HepG2 (cell line): ENCODE data around the gene MXI1. TPM values are rescaled to one million over a fixed set of nuclear protein-coding genes. Genes with fewer than 3 reads are reported as not detected.

Experiments
- ARID5B ChIP-seq: IDR thresholded peaks from 2 replicates; pipeline ENCODE4 v1.4.0; 2020; ENCODE audit warnings: mild to moderate bottlenecking, missing genetic modification reagents
- CBX2 ChIP-seq, 2 experiments: fragments of 200-600 bp in 1 of 2; sonication (generic); formaldehyde crosslinking in 1 of 2; IDR thresholded peaks; 2 replicates each; pipeline versions ENCODE4 v1.7.0 to v1.8.1; 2018 to 2022; ENCODE audit warnings: low read depth in 2 of 2, low read length in 1 of 2, mild to moderate bottlenecking in 1 of 2, missing genetic modification reagents in 1 of 2
- GLI4 ChIP-seq: sonication (generic); formaldehyde crosslinking; IDR thresholded peaks from 2 replicates; pipeline ENCODE4 v1.5.1; 2020; ENCODE audit warnings: missing genetic modification reagents, mild to moderate bottlenecking, moderate library complexity, borderline replicate concordance
- HCFC1 ChIP-seq: fragments of 150-350 bp; IDR thresholded peaks from 2 replicates; pipeline ENCODE4 v1.6.1; 2014; ENCODE audit warnings: low read depth, low read length
- HES4 ChIP-seq: sonication (generic); formaldehyde crosslinking; IDR thresholded peaks from 2 replicates; pipeline ENCODE4 v1.9.0; 2021; ENCODE audit warnings: mild to moderate bottlenecking, missing genetic modification reagents, borderline replicate concordance
- HNF4G ChIP-seq, 2 experiments: sonication (generic) in 1 of 2; formaldehyde crosslinking in 1 of 2; IDR thresholded peaks; 2 replicates each; pipeline versions ENCODE4 v1.4.0 to v1.6.1; 2011 to 2020; ENCODE audit warnings: borderline replicate concordance in 2 of 2, low read depth in 2 of 2, mild to moderate bottlenecking in 2 of 2, low read length in 1 of 2, missing genetic modification reagents in 1 of 2, moderate library complexity in 1 of 2
- JUND ChIP-seq: sonication (generic); formaldehyde crosslinking; IDR thresholded peaks from 2 replicates; pipeline ENCODE4 v1.8.0; 2022; ENCODE audit warnings: mild to moderate bottlenecking, missing genetic modification reagents
- MAX ChIP-seq: IDR thresholded peaks from 2 replicates; pipeline ENCODE4 v1.6.1; 2012; ENCODE audit warnings: inconsistent platforms
- MED13 ChIP-seq: sonication (generic); formaldehyde crosslinking; IDR thresholded peaks from 2 replicates; pipeline ENCODE4 v1.5.0; 2020; ENCODE audit warnings: missing genetic modification reagents
- SP1 ChIP-seq, 2 experiments: fragments of 450-650 bp in 1 of 2; sonication (generic) in 1 of 2; formaldehyde crosslinking in 1 of 2; IDR thresholded peaks; 2 replicates each; pipeline versions ENCODE4 v1.4.0 to v1.6.1; 2016 to 2020; ENCODE audit warnings: missing genetic modification reagents in 1 of 2
- SP2 ChIP-seq: sonication (generic); formaldehyde crosslinking; IDR thresholded peaks from 2 replicates; pipeline ENCODE4 v1.5.1; 2020; ENCODE audit warnings: mild to moderate bottlenecking, missing genetic modification reagents
- TFDP1 ChIP-seq: IDR thresholded peaks from 2 replicates; pipeline ENCODE4 v1.6.1; 2016; ENCODE audit warnings: missing compliant biosample characterization, missing genetic modification reagents, borderline replicate concordance
- ZNF256 ChIP-seq: sonication (generic); formaldehyde crosslinking; conservative IDR thresholded peaks from 2 replicates; pipeline ENCODE4 v1.4.0; 2020; ENCODE audit warnings: missing genetic modification reagents
- ZNF326 ChIP-seq: sonication (generic); formaldehyde crosslinking; IDR thresholded peaks from 2 replicates; pipeline ENCODE4 v1.4.0; 2020; ENCODE audit warnings: missing genetic modification reagents, borderline replicate concordance
- ZNF543 ChIP-seq: sonication (generic); formaldehyde crosslinking; IDR thresholded peaks from 2 replicates; pipeline ENCODE4 v1.4.0; 2020; ENCODE audit warnings: mild to moderate bottlenecking, missing genetic modification reagents
- ZNF589 ChIP-seq: sonication (generic); formaldehyde crosslinking; conservative IDR thresholded peaks from 2 replicates; pipeline ENCODE4 v1.8.0; 2022; ENCODE audit warnings: mild to moderate bottlenecking, moderate library complexity, missing genetic modification reagents
- ZNF687 ChIP-seq: sonication (generic); formaldehyde crosslinking; IDR thresholded peaks from 2 replicates; pipeline ENCODE4 v1.5.1; 2020; ENCODE audit warnings: mild to moderate bottlenecking, missing genetic modification reagents, moderate library complexity
- ZNF878 ChIP-seq: sonication (generic); formaldehyde crosslinking; IDR thresholded peaks from 2 replicates; pipeline ENCODE4 v1.8.1; 2023; ENCODE audit warnings: mild to moderate bottlenecking, missing genetic modification reagents, moderate library complexity
- polyA plus RNA-seq, 8 experiments: library from polyadenylated mRNA; depleted of rRNA in 3 of 8; stranded (reverse) in 7 of 8; unstranded in 1 of 8; fragments of >200 nt; fragmentation: Illumina TruSeq in 4 of 8; extraction: Trizol in 4 of 8; gene quantifications; 2 replicates each; pipeline versions ENCODE4 v1.2.1 to v1.2.3, GENCODE V29; 2011 to 2016; ENCODE audit warnings: low read depth in 4 of 8, missing spikeins in 1 of 8, mixed read lengths in 1 of 8; ENCODE audit not compliant: insufficient read depth in 1 of 8
- total RNA-seq, 5 experiments: library from RNA; depleted of rRNA; stranded (reverse); fragments of >200 nt; fragmentation: Illumina TruSeq; extraction: Trizol; gene quantifications; 2 replicates each; pipeline ENCODE4 v1.2.3, GENCODE V29; 2016; ENCODE audit warnings: low read depth in 1 of 5

Gene MXI1
- total and polyA plus RNA-seq, 2 of the 13 experiments (the other 11 are each of a cell fraction or from before 2014, with no cell fraction given) = 6.6 to 22.0 TPM

GRCh38 chr10:110304394-110304779 is 97.0 kb downstream of the MXI1 start (continued):
- no peak for TF ChIP-seq ARID5B (CRISPR knock-in tag)
- TF ChIP-seq ZNF687 (CRISPR knock-in tag) = peak; percentile 48
- no peak for TF ChIP-seq SP2 (CRISPR knock-in tag)
- no peak for TF ChIP-seq ZNF256 (CRISPR knock-in tag)
- no peak for TF ChIP-seq ZNF326 (CRISPR knock-in tag)
- TF ChIP-seq ZNF543 (CRISPR knock-in tag) = no peak
- no peak for TF ChIP-seq CBX2 (IDR thresholded peaks at IDR 0.05; ENCODE audit: low read depth, low read length)
- TF ChIP-seq CBX2 (CRISPR knock-in tag; IDR thresholded peaks at IDR 0.05; ENCODE audit: low read depth) = no peak
- no peak for TF ChIP-seq ZNF589 (CRISPR knock-in tag)
- no peak for TF ChIP-seq HCFC1
- TF ChIP-seq HES4 = peak; percentile 26; the same call in 1 of the 2 replicates
- TF ChIP-seq MED13 (CRISPR knock-in tag) = no peak
- no peak for TF ChIP-seq JUND
- no peak for TF ChIP-seq ZNF878 (CRISPR knock-in tag)
- no peak for TF ChIP-seq GLI4 (CRISPR knock-in tag)
- no peak for TF ChIP-seq MAX
- no peak for TF ChIP-seq HNF4G (IDR thresholded peaks at IDR 0.05; ENCODE audit: borderline replicate concordance, low read depth, low read length)
- no peak for TF ChIP-seq HNF4G (CRISPR knock-in tag; IDR thresholded peaks at IDR 0.05; ENCODE audit: borderline replicate concordance, low read depth)
- TF ChIP-seq TFDP1 (CRISPR knock-in tag) = 0 out of 2 replicates have a peak, but pooled peaks have one; percentile 8
- TF ChIP-seq SP1 (IDR thresholded peaks at IDR 0.05) = no peak
- no peak for TF ChIP-seq SP1 (CRISPR knock-in tag; IDR thresholded peaks at IDR 0.05)
